HG03159 (cell line): ENCODE measurements around the gene ACBD6.
"Not testable (repeated sequence)": the region's sequence is repeated elsewhere in the genome, so short reads cannot be mapped to it uniquely, and the experiment has no call there.

ENCODE experiments used
- ATAC-seq: cut with Tn5 transposase; IDR thresholded peaks from one replicate; pipeline ENCODE4 v1.9.1; 2021; ENCODE audit warnings: mild to moderate bottlenecking, moderate library complexity; ENCODE audit not compliant: unreplicated experiment

Gene ACBD6

DNA sequence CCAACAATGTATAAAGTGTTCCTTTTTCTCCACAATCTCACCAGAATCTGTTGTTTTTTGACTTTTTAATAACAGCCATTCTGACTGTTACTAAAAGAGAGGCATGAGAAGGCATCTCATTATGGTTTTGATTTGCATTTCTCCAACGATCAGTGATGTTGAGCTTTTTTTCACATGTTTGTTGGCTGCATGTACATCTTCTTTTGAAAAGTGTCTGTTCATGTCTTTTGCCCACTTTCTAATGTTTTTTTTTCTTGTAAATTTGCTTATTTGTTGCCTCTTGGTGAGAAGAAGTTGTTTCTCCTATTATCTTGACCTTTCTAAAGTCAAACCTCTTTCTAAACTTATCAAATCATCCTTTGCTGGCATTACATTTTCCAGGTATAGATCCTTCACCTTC lies 80.8 kb downstream of the ACBD6 start:
- no peak for ATAC-seq

DNA sequence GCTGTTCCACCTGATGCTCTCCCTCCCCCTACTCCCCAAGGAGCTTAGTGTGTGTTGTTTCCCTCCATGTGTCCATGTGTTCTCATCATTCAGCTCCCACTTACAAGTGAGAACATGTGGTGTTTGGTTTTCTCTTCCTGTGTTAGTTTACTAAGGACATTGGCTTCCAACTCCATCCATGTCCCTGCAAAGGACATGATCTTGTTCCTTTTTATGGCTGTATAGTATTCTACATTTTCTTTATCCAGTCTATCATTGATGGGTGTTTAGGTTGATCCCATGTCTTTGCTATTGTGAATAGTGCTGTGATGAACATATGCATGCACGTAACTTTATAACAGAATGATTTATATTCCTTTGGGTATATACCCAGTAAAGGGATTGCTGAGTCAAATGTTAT lies 81.2 kb downstream of the ACBD6 start:
- ATAC-seq = not testable (repeated sequence)

DNA sequence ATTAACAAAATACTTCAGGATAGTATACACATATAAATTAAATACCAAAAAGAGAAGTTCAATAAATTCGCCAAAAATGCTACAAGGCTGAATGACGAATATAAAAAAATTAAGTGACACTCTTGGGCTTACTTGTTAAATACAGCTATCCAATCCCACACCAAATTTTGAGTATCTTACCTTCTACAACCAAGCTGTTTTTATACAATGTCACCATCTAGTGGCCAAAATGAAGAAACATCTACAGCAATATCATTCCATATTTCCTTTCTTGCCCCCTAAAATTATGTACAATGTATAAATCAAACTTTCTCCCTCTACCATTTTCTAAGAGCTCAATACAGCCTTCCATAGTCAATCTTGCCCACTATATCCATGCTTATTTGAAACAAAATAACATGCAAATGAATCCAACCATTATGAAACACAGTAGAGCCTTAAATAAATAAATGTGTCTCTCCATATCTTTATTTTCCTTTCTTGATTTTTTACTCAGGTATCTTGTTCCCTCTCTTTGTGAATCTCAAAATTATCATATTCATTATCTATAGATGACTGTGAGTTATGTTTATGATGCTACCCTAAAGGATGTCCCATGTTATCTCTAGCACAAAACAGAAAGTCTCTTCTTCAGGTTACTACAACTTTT lies 86.3 kb downstream of the ACBD6 start:
- no peak for ATAC-seq

DNA sequence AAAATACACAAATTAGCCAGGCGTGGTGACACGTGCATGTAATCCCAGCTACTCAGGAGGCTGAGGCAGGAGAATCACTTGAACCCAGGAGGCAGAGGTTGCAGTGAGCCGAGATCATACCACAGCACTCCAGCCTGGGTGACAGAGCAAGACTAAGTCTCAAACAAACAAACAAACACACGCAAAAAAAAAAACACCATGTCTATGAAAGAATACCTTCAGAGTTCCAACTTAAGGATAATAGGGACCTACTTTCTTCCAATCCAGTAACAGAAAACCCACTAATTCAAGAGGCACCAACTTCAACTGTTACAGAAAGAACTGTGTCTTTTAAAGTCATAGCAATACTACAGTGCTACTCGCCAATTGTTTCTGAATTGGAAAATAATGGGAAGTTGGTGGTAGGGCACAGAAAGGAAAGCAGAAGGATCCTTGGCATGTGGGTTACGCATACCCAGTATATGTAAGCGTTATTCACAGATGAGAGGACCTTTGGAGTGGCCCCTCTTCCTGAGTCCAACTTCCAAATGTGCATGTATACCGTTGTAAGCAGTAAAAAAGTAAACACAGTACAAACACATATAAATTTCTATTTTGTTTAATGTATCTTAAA lies 87.0 kb downstream of the ACBD6 start:
- ATAC-seq = no peak

DNA sequence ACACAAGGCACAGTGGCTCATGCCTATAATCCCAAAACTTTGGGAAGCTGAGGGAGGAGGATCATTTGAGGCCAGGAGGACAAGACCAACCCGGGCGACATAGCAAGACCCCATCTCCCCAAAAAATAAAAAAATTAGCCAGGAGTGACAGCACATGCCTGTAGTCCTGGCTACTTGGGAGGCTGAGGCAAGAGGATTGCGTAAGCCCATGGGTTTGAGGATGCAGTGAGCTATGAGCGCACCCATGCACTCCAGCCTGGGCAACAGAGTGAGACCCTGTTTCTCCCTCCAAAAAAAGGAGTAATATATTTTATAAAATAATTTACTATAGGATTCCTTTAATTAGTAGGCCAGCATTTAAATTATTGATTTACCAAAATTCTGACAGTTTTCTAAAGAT lies 89.8 kb downstream of the ACBD6 start:
- ATAC-seq = no peak

DNA sequence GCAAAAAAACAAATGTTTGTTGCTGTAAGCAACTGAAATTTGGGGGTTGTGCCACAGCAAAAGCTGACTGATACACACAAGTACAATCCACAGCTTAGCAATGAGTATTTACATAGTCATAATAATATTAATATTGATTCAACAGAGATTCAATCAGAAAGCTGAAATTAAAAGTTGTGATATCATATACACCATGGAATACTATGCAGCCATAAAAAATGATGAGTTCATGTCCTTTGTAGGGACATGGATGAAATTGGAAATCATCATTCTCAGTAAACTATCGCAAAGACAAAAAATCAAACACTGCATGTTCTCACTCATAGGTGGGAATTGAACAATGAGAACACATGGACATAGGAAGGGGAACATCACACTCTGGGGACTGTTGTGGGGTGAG lies 94.2 kb downstream of the ACBD6 start:
- ATAC-seq = not testable (repeated sequence)

DNA sequence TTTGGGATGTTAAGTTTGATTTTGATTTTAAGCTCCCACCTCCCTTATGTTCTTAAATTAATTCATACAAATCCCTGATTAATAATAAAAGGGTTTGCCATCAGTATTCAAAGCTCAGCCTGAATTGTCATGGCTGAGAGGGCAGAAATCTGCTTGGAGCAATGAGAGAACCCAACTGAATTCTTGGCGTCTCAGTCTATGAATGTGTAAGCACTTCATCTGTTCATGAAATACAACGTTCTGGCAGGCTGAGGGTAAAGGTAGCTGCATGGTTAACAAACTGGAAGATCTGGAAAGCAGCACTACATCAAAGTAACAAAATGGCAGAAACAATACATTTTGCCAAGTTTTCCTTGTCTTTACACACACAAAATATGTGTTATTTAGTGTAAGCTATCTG lies 95.3 kb downstream of the ACBD6 start:
- no peak for ATAC-seq

DNA sequence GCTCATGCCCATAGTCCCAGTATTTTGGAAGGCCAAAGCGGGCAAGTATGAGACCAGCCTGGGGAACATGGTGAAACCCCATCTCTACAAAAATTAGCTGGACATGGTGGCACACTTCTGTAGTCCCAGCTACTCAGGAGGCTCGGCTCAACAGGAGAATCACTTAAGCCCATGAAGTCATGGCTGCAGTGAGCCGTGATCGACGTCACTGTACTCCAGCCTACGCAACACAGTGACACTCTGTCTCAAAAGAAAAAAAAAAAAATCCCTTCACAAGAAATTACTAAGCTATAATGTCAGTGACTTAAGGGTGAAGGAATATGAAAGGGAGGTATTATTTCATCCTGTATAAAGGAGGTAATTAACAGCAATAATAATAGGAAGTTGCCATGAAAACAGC lies 99.8 kb downstream of the ACBD6 start:
- no peak for ATAC-seq

DNA sequence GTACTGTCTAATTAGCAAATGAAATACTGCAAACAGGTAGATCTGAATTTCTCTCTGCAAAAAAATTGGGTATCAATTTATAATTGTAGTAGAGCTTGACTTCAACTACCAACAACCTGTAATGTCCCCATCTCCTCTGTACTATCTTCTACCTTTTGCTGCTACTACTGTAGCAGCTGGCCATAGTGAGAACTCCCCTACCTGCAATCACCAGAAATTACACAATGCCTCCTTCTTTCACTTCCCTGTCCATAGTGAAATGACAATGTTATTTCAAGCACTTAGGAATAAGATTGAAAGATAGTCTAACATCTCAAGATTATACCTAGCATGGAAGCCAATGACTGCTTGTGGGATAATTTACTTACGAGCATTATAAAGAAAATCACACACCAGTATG lies 100.4 kb downstream of the ACBD6 start:
- no peak for ATAC-seq

DNA sequence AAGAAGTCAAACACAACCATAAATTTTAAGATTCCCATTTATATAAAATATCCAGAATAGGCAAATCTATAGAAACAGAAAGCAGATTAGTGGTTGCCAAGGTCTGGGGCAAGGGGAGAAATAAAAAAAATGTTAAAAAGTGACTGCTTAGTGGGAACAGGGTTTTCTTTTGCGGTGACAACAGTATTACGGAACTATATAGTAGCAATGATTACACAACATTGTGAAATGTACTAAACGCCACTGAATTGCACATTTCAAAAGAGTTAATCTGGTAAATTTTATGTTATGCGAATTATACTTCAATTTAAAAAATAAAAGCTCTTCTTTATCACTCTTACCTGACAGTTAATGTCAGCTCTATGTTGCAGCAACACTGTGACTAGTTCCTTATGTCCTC lies 105.2 kb downstream of the ACBD6 start:
- no peak for ATAC-seq

DNA sequence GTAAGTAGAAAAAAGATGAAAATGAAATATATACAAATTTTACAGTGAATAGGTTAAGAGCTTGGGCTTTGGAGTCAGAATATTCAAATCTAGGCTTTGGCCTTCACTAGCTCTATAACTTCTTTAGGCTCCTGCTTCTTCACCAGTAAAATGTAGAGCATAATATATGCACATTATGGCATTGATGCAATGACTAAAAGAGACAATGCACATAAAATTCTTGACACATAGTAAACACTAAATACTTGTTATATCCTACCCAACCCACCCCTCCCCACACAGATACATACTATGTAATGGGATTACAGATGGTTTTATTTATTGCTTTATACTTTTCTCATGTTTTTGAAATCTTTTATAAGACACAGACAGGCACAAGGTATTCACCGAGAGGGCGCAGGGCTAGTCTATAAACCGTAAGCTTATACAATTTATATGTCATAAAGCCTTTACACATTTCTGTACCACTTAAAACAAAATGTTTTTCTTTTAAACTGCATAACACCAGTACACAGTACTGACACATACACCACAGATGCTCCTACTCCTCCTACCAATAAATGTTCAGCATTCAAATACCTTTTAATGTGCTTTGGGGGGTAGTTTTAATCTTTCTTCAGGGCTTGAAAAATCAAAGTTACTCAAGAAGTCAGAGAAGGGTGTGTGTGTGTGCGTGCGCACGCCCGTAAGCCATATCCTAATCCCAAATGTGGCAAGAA lies 109.8 kb downstream of the ACBD6 start:
- ATAC-seq = no peak

DNA sequence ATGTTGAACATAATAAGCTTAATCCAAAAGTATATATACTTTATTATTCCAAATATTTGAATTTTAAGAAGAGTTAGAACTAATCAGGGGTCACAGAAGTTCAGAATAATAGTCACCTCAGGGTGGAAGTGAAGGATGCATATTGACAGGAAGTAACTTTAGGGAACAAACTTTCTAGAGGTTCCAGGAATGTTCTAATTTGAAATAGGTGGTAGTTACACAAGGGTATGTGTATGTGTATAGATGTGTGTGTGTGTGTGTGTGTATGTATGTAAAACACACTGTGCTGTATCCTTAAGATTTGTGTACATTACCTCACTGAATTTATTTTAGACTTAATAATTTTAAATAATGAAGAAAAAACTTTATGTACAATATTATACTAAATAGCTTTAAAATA lies 110.4 kb downstream of the ACBD6 start:
- ATAC-seq = no peak

DNA sequence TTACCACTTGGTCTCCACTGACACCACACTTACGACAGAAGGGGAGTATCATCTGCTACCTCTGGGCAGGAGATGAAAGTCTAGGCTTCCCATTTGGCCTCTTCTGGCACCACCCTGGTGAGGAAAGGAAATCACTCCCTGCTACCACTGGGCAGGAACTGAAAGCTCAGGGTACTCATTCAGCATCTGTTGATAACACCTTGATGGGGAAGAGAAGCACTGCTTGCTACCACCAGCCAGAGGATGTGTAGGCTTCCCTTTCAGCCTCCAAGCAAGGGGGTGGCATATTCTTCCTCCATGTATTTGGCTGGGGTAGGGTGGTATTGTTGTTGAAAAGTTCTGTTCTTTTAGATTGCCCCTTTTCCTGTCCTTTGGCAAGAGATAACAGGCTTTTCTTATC lies 115.0 kb downstream of the ACBD6 start:
- ATAC-seq = no peak

DNA sequence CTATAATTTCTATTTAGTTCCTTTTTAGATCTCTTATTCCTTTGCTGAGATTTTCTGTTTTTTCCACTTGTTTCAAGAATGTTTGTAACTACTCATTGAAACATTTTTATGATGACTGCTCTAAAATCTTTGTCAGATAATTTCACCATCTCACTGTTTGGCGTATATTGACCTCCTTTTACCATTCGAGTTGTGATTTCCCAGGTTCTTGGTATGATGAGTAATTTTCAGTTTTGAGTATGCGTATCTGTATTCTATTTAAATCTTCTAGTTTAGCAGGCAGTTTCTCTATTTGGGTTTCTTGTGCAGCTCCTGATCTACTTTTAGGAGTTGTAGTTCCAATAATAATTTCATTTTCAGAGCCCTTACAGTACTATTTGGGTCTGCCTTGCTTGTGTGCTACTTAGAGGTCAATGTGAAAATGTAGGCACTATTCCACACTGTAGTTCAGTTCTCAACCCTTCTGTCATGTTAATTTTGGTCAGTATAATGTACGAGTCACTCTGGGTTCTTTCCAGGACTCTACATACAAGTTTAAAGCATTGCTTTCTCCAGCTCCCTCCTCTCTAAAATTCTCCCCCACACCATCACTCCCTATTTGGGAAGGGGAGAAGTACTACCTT lies 115.5 kb downstream of the ACBD6 start:
- ATAC-seq = no peak

DNA sequence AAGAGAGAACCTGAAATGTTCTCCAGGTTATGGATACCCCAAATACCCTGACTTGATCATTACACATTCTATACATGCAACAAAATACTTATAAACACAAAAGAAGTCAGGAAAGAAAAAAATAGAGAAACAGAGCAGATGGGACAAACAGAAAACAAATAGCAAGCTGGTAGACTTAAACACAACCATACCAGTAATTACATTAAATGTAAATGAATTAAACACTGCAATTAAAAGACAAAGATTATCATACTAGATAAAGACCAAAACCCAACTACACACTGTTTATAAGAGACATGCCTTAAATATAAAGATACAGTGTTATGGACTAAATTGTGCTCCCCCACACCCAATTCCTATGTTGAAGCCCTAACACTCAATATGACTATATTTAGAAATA lies 117.2 kb downstream of the ACBD6 start:
- no peak for ATAC-seq

DNA sequence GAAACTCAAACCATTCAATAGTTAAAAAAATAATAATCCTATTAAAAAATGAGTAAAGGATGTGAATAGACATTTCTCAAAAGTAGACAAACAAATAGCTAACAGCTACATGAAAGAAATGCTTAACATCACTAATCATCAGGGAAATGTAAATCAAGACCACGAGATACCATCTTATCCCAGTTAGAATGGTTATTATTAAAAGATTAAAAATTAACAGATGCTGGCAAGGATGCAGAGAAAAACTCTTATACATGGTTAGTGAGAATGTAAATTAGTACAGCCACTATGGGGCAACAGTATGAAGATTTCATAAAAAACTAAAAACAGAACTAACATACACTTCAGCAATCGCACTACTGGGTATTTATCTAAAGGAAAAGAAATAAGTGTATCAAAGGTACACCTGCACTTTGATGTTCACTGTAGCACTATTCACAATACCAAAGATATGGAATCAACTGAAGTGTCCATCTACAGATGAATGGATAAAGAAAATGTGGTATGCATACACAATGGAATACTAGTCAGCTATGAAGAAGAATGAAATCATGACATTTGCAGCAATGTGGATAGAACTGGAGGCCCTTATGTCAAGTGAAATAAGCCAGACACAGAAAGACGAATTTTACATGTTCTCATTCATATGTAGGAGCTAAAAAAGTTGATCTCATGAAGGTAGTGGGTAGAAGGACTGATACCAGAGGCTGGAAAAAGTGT lies 117.9 kb downstream of the ACBD6 start:
- no peak for ATAC-seq

DNA sequence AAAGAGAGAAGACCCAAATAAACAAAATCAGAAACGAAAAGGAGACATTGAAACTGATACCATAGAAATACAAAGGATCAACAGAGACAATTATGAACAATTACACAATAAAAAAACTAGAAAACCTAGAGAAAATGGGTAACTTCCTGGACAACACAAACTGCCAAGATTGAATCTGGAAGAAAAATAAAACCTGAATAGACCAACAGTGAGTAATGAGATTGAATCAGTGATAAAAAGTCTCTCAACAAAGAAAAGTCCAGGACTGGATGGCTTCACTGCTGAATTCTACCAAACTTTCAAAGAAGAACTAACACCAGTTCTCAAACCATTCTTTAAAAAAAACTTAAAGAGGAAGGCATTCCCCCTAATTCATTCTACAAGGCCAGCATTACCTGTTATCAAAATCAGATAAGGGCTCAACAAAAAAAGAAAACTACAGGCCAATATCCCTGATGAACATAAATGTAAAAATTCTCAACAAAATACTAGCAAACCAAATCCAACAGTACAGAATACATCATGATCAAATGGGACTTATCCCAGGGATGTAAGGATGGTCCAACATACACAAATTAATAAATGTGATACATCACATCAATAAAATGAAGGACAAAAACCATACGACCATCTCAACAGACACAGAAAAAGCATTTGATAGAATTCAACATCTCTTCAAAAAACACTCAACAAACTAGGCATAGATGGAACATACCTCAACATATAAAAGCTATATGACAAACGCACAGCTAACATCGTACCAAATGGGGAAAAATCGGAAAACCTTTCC lies 119.9 kb downstream of the ACBD6 start:
- ATAC-seq = no peak

DNA sequence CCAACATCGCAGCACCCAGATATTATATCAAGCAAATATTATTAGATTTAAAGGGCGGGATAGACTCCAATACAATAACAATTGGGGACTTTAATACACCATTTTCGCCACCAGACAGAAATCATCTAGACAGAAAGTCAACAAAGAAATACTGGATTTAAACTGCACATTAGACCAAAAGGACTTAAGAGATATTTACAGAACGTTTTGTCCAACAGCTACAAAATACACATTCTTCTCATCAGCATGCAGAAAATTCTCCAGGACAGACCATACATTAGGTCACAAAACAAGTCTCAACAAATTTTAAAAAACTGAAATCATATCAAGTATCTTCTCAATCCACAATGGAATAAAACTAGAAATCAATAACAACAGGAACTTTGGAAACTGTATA lies 121.2 kb downstream of the ACBD6 start:
- ATAC-seq = no peak

DNA sequence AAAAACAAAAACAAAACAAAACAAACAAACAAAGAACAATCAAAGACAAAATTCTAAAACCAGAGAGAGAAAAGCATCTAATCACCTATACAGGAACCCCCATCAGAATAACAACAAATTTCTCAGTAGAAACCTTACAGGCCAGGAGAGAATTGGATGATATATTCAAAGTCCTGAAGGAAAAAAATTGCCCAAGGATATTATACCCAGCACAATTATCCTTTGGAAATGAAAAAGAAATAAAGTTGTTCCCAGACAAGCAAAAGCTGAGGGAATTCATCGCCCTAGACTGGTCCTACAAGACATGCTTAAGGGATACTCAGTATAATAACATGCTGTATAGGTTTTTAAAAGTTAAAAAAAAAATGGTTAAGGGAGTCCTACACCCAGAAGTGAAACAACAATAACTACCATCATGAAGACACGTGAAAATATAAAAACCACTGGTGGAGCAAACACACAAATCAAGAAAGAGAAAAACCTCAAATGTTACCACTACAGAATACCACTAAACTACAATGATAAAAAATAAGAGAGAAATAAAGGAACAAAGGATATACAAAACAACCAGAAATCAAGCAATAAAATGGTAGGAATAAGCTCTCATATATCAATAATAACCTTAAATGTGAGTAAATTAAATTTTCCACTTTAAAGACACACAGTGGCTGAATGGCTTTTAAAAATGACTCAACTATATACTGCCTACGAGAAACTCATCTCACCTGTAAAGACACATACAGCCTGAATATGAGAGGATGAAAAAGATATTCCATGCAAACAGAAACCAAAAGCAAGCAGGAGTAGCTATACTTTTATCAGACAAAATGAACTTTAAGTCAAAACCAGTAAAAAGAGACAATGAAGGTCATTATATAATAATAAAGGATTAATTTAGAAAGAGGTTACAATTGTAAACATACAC lies 121.9 kb downstream of the ACBD6 start:
- ATAC-seq = no peak

DNA sequence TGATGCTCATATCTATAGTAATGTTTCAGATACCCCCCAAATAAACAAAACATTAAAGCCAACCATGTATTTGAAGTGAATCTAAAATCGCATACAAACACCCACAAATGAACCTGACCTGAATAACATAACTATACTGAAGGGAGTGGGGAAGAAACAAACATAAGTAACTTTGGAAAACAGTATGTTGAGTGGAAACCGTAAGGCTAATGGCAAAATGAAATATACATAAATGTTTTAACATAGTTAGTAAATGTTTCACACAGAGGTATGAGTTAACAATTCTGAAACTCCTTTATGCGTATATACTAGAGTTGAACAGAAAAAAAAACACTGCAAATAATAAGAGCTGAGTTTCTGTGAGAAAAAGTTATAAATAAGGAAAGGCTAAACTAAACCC lies 125.6 kb downstream of the ACBD6 start:
- ATAC-seq = no peak
